Choroid plexus epithelial cell (primary cell): ENCODE data around the gene CCDC70.

Source experiments
- DNase-seq: peaks from one replicate; pipeline ENCODE4 v3.0.0-alpha.2; 2010; ENCODE audit warnings: low read depth
- H3K4me3 ChIP-seq: 2 replicates; pipeline ENCODE4 v1.5.1; 2011; ENCODE audit warnings: low read depth, mild to moderate bottlenecking, control low read depth, low read length, moderate library complexity
- TF ChIP-seq, protein P1 (sequence below): conservative IDR thresholded peaks from 2 replicates; pipeline ENCODE4 v1.5.1; 2011; ENCODE audit warnings: low read depth, mild to moderate bottlenecking, control low read depth, inconsistent platforms, low read length, moderate library complexity

CCDC70 gene

DNA sequence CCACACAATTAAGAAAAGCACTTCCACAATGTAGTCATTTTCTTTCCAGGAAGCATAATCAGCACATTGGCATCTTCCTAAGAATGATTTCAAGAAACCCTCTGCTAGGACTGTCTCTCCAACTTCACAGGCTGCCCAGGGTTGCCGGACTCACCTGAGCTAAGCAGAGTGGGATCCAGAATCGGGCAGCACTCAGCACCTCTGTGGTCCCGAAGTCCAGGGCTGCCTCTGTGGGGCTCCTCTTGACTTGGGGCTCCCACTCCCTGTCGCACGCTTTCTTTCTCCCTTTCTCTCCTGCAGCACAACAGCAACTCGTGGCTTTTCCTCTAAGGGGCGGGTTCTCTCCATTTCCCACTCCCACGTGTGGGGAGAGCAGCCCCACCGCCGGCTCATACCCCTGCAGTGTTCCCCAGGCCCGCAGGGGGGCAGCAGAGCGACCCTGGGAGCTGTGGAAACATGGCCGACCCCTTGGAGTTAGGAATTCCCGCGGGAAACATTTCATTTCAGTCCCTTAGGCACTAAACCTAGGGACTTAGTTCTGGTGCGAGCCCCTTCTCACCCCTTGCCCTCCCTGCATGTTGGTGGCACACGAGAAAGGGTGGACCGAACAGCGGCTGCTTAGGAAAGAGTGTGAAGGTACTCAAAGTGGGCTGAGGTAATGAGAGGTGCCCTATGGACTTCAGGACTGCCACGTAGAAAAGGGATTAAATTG, 16.8 kb upstream of the CCDC70 start, which contains the start of gene TMEM272:
Gene TMEM272 (minus strand): TSS at position 316 of the 712 bp plus-strand sequence. CDS start 6,647 bp downstream, outside the sequence.
- TF ChIP-seq, protein P1, sequence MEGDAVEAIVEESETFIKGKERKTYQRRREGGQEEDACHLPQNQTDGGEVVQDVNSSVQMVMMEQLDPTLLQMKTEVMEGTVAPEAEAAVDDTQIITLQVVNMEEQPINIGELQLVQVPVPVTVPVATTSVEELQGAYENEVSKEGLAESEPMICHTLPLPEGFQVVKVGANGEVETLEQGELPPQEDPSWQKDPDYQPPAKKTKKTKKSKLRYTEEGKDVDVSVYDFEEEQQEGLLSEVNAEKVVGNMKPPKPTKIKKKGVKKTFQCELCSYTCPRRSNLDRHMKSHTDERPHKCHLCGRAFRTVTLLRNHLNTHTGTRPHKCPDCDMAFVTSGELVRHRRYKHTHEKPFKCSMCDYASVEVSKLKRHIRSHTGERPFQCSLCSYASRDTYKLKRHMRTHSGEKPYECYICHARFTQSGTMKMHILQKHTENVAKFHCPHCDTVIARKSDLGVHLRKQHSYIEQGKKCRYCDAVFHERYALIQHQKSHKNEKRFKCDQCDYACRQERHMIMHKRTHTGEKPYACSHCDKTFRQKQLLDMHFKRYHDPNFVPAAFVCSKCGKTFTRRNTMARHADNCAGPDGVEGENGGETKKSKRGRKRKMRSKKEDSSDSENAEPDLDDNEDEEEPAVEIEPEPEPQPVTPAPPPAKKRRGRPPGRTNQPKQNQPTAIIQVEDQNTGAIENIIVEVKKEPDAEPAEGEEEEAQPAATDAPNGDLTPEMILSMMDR = peak; percentile 91
- peak; percentile 47 for DNase-seq
- peak within 1 kb of the TSS; percentile 28 for H3K4me3 ChIP-seq

DNA sequence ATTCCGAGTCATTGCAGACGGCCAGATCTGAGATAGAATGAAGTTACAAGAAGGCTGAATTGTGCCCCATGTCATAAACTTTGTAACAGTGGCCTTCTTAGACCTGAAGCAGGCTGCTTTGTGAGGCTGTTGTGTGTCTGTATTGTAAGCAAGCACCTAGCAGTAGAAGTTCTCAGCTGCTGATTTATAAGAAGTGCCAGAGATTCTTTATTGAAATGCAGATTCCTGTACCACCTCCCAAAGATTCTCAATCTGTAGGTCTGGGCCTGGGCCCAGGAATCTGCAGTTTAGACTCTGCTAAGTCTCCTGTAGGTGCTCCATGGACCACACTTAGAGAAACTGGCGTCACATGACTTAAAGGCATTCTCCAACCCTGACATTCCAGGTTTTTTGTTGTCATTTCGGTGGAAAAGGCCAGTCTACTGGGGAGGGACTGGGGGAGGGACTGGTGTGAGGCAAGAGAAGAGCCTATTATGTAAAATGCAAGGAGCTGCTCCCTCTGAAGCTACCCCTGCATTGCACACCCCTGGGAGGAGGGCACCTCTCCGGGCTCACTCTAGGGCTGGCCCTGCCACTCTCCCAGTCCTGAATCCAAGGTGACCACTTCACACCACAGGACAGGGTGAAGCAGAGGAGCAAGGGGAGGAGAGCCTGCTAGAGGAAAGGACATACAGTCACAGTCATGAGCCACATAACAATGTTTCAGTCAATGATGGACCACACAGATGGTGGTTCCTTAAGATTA, 16.0 kb upstream of the CCDC70 start:
- TF ChIP-seq, protein P1 = no peak
- H3K4me3 ChIP-seq = no peak overlapping the region
- no peak for DNase-seq

DNA sequence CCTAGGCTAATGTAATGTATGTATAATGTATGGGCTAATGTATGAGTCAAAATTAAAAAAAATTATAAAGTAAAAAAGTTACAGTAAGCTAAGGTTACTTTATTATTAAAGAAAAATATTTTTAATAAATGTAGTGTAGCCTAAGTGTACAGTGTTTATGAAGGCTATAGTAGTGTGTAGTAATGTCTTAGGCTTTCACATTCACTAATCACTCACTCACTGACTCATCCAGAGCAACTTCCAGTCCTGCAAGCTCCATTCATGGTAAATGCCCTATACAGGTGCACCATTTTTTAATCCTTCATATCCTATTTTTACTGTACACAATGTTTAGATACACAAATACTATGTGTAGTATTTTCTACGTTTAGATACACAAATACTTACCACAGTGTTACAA, 15.0 kb upstream of the CCDC70 start:
- TF ChIP-seq, protein P1 = no peak

DNA sequence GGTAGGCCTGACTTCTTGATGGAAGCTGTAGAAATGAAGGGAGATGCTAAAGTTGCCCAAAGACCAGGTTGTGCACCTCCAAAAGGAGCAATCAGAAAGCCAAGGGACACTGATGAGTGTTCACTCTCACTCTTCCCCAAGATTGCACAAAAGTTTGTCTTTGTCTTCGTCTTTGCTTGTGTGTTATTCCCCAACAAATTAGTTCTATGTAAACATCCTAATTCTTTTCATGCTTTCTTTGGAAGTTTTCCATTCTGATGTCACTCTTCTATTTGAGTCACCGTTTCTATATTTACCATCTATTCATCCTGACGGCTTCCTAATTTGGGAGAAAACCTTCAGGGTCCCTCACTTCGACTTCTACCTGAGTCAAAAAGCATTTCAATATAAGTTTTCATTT, 13.1 kb upstream of the CCDC70 start:
- TF ChIP-seq, protein P1 = no peak
- DNase-seq = peak; percentile 54

More for the DNA sequence above, 15.0 kb upstream of the CCDC70 start:
- DNase-seq = no peak
- H3K4me3 ChIP-seq = no peak overlapping the region

DNA sequence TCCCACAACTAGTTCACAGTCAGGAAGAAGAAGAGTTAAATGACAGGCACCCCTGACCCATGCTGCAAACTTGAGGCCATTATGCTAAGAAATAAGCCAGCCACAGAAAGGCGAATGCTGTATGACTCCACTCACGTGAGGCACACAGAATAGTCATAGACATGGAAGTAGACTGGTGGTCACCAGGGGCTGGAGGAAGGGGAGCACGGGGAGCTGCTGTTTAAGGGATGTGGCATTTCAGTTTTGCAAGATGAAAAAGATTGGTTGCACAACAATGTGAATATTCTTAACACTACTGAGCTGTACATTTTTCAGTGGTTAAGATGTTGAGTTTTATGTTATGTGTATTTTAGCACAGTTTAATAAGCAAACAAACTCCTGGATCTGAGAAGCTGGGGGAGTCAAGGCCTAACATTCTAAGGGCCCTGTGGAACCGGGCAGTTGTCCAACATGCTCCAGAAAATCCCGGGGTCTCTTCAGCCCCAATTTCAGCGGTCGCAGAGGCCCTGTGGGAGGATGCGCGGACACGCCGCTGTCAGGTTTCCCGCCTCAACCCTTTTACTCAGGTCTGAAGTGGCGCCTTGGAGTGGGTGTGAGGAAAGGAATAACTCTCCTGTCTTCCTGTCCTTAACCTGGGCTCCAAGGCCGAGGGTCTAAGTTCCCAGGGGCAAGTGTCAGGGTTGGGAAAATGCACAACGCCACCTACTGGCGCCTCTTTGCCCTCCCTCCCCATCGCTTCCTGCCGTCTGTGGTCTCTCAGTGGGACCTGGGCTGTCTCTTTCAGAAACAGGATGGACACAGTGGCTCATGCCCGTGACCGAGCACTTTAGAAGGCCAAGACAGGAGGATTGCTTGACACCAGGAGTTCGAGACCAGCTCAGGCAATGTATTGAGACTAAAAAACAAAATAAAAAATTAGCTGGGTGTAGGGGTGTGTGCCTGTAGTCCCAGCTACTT, 12.3 kb upstream of the CCDC70 start:
- peak; percentile 62 for DNase-seq
- TF ChIP-seq, protein P1 = peak; percentile 77
- no peak overlapping the region for H3K4me3 ChIP-seq

More for the DNA sequence above, 13.1 kb upstream of the CCDC70 start:
- no peak overlapping the region for H3K4me3 ChIP-seq

DNA sequence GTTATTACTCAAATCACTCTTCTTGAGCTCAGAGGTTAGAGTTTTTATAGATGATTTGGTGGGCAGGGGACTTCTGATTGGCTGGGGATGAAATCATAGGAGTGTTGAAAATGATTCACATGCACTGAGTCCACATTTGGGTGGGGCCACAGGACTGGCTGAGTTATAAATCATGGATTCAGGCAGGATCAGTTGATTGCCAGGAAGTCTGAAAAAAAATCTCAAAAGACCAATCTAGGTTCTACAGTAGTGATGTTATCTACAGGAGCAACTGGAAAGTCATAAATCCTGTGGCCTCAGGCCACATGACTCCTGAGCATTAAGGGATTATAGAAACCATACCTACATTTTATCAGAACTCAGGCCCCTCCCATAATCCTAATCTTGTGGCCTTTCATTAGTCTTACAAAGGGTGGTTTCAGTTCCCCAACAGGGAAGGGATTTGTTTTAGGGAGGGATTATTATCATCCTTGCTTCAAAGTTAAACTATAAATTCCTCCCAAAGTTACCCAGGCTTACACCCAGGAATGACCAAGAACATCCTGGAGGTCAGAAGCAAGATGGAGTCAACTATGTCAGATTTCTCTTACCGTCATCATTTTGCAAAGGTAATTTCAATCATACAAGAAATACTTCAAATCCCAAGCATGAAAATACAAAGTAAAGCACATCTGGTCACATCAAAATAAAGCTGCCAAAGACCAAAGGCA, 5.6 kb upstream of the CCDC70 start:
- no peak overlapping the region for H3K4me3 ChIP-seq
- DNase-seq = no peak
- TF ChIP-seq, protein P1 = no peak
